Psoas muscle (tissue), 8 donors: ENCODE measurements around the gene PRXL2C. TPM values are rescaled to one million over a fixed set of nuclear protein-coding genes. Genes with fewer than 3 reads are reported as not detected.
"Not testable (repeated sequence)": the region's sequence is repeated elsewhere in the genome, so short reads cannot be mapped to it uniquely, and the experiment has no call there.

Source experiments
- ATAC-seq, 4 donors: fragments of 200-7000 bp; cut with Tn5 transposase; one replicate each; pipeline ENCODE4 v1.9.1; 2020; ENCODE audit warnings: moderate library complexity in 3 of 4, mild to moderate bottlenecking in 2 of 4
- DNase-seq, 2 donors: peaks; one replicate each; pipeline ENCODE4 v3.0.0-alpha.2; 2020
- H3K27ac ChIP-seq: fragments of 200-600 bp; one replicate; pipeline ENCODE4 v1.8.0; 2022
- H3K27me3 ChIP-seq, 3 donors: fragments of 200-600 bp in 1 of 3; one replicate each; pipeline versions ENCODE4 v1.6.1 to v1.8.0; 2013 to 2022; ENCODE audit warnings: low read length in 2 of 3, mild to moderate bottlenecking in 2 of 3, moderate library complexity in 1 of 3; ENCODE audit not compliant: insufficient read depth in 3 of 3
- H3K36me3 ChIP-seq, 2 donors: fragments of 200-600 bp in 1 of 2; one replicate each; pipeline versions ENCODE4 v1.6.1 to v1.8.0; 2013 to 2022; ENCODE audit warnings: low read depth in 1 of 2, mild to moderate bottlenecking in 1 of 2, moderate library complexity in 1 of 2; ENCODE audit not compliant: insufficient read depth in 1 of 2
- H3K4me1 ChIP-seq: fragments of 200-600 bp; one replicate; pipeline ENCODE4 v1.8.0; 2022
- H3K4me3 ChIP-seq: fragments of 200-600 bp; one replicate; pipeline ENCODE4 v1.8.0; 2022; ENCODE audit warnings: mild to moderate bottlenecking
- H3K9me3 ChIP-seq: fragments of 200-600 bp; one replicate; pipeline ENCODE4 v1.8.0; 2022
- WGBS, 3 donors: extraction: QIAGEN DNeasy Blood & Tissue Kit; methylation state at CpG; one replicate each; pipeline versions ENCODE4 v1.1.6 to v1.1.7; 2013; 5-methylcytosine and 5-hydroxymethylcytosine counted together
- intact Hi-C, 2 donors: fragments of 100-400 bp; cut with DNase I; formaldehyde crosslinking; loops; one replicate each; pipeline versions ENCODE4 v1.11.0 to v1.14.2; 2022
- polyA plus RNA-seq, 3 donors: library from polyadenylated mRNA; stranded (reverse); fragments of 200-250 nt; gene quantifications; one replicate each; pipeline ENCODE4 v1.2.3, GENCODE V29; 2013
- total RNA-seq, 4 donors: library from RNA; stranded (reverse); fragmentation: NEBNext Ultra II Directional in 2 of 4; extraction: Animal tissue kit (Norgen Biotek cat#: 25700) in 2 of 4; gene quantifications; one replicate each; pipeline versions ENCODE4 v1.2.1 to v1.2.4, GENCODE V29; 2021 to 2023
- TF ChIP-seq, protein P1 (sequence below): fragments of 200-600 bp; IDR thresholded peaks from one replicate; pipeline ENCODE4 v1.8.0; 2022; ENCODE audit warnings: antibody characterized with exemption
- donor health status: healthy with polysubstance abuse.
- donor health status: DM: no; HTN: no; CAD: no; lungs with moderate emphysema.
- donor health status: Bipolar disorder and iron deficiency.
- donor health status: healthy.
- donor health status: DM: yes; HTN: yes; CAD: no.
- donor health status: DM: no; HTN: no; CAD: no.
- donor health status: DM: no; HTN: no; CAD: no.
- donor health status: DM: yes; HTN: yes; CAD: no.

The PRXL2C gene
- total and polyA plus RNA-seq, 7 donors = 6.2 to 31.3 (median 16.9) TPM

DNA sequence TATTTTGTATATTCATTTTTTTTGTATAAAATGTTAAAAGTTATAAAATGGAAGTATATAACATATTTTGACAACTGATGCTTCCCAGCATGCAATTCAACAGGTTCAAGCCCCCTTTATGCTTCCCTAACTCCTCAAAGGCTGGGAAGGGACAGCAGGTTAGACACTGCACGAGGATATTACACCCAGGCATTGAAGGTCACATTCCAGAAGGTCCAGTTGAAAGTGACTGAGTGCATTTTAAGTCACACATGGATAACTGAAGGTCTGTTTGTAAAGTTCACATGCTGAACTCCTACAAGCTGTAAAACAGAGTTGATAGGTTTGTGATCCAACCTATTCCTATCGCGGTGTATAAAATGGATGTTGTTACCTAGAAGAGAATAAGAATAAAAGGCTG, 13.6 kb downstream of the PRXL2C start:
- H3K9me3 ChIP-seq = no peaks in the 10 kb centered on the region
- ATAC-seq (no peak), DNase-seq (no peak)
- no peaks in the 10 kb centered on the region for H3K27me3 ChIP-seq
- intact Hi-C loops = no loop called here
- WGBS, 3 donors = 62 to 80% (median 65%) methylated on average over 3 of the region's 3 CpGs
- no peak overlapping the region for H3K4me3 ChIP-seq
- TF ChIP-seq, protein P1, sequence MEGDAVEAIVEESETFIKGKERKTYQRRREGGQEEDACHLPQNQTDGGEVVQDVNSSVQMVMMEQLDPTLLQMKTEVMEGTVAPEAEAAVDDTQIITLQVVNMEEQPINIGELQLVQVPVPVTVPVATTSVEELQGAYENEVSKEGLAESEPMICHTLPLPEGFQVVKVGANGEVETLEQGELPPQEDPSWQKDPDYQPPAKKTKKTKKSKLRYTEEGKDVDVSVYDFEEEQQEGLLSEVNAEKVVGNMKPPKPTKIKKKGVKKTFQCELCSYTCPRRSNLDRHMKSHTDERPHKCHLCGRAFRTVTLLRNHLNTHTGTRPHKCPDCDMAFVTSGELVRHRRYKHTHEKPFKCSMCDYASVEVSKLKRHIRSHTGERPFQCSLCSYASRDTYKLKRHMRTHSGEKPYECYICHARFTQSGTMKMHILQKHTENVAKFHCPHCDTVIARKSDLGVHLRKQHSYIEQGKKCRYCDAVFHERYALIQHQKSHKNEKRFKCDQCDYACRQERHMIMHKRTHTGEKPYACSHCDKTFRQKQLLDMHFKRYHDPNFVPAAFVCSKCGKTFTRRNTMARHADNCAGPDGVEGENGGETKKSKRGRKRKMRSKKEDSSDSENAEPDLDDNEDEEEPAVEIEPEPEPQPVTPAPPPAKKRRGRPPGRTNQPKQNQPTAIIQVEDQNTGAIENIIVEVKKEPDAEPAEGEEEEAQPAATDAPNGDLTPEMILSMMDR = no peak
- H3K36me3 ChIP-seq = peaks cover 0 to 55% of the 10 kb centered on the region in 2 donors
- H3K27ac ChIP-seq = no peak overlapping the region
- H3K4me1 ChIP-seq = peaks cover 10% of the 10 kb centered on the region

DNA sequence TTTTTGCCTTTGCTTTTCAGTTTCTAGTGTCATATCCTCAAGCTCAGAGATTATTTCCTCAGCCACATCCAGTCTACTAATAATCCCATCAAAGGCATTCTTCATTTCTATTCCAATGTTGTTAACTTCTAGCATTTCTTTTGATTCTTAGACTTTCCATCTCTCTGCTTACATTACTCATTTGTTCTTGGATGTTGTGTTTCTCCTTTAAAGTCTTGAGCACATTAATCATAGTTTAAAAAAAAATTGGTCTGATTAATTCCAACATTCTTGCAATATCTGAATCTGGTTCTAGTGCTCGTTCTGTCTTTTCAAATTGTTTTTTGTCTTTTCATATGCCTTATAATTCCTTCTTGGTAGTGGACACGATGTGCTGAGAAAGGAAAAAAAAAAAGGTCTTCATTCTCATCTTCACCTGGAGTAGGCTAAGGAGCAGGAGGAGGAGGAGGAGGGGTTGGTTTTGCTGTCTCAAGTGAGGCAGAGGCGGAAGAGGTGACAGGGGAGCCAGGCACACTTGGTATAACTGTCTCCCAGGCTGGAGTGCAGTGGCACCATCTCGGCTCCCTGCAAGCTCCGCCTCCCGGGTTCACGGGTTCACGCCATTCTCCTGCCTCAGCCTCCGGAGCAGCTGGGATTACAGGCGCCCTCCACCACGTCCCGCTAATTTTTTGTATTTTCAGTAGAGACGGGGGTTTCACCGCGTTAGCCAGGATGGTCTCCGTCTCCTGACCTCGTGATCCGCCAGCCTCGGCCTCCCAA, 16.3 kb downstream of the PRXL2C start:
- TF ChIP-seq, protein P1 = no peak
- H3K27me3 ChIP-seq = no peaks in the 10 kb centered on the region
- H3K9me3 ChIP-seq = no peaks in the 10 kb centered on the region
- no peaks in the 10 kb centered on the region for H3K4me1 ChIP-seq
- intact Hi-C loops = no loop called here
- WGBS, 3 donors = 89 to 92% (median 90%) methylated on average over 19 of the region's 19 CpGs
- no peak overlapping the region for H3K27ac ChIP-seq
- ATAC-seq (no peak), DNase-seq (no peak)
- peaks cover 0 to 33% of the 10 kb centered on the region in 2 donors for H3K36me3 ChIP-seq
- H3K4me3 ChIP-seq = no peak overlapping the region

DNA sequence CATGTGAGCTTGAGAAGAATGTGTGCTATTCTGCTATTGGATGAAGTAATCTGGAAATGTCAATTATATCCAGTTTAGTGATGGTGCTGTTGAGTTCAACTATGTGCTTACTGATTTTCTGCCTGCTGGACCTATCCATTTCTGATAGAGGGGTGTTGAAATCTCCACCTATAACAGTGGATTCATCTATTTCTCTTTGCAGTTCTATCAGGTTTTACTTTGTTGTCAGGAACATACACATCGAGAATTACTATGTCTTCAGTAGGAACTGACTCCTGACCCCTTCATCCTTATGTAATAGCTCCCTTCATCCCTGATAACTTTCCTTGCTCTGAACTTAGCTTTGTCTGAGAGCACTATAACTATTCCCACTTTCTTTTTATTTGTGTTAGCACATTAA, 18.7 kb downstream of the PRXL2C start:
- 70 to 80% (median 80%) methylated on average over 1 of the region's 1 CpG for WGBS, 3 donors
- intact Hi-C loops = no loop called here
- ATAC-seq = no peak
- TF ChIP-seq, protein P1 = no peak
- no peak overlapping the region for H3K4me3 ChIP-seq
- no peaks in the 10 kb centered on the region for H3K4me1 ChIP-seq
- peaks cover 0 to 9% of the 10 kb centered on the region in 2 donors for H3K36me3 ChIP-seq
- no peak overlapping the region for H3K27ac ChIP-seq
- H3K9me3 ChIP-seq = no peaks in the 10 kb centered on the region
- H3K27me3 ChIP-seq = no peaks in the 10 kb centered on the region
- no peak for DNase-seq

DNA sequence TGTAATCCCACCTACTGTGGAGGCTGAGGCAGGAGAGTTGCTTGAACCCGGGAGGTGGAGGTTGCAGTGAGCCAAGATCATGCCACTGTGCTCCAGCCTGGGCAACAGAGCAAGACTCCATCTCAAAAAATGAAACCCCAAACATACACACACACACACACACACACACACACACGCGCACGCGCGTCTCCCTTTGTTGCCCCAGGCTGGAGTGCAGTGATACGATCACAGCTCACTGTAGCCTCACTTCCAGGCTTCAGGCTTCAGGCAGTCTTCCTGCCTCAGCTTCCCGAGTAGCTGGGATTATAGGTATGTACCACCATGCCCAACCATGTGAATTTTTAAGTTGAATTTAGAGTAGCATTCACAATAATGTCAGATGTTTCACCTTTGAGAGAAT, 21.5 kb downstream of the PRXL2C start:
- ATAC-seq, H3K27ac ChIP-seq, H3K36me3 ChIP-seq, H3K27me3 ChIP-seq, DNase-seq, intact Hi-C loops, H3K9me3 ChIP-seq, H3K4me3 ChIP-seq, H3K4me1 ChIP-seq: not testable (repeated sequence)
- WGBS, 3 donors = 89 to 93% (median 89%) methylated on average over 8 of the region's 8 CpGs

DNA sequence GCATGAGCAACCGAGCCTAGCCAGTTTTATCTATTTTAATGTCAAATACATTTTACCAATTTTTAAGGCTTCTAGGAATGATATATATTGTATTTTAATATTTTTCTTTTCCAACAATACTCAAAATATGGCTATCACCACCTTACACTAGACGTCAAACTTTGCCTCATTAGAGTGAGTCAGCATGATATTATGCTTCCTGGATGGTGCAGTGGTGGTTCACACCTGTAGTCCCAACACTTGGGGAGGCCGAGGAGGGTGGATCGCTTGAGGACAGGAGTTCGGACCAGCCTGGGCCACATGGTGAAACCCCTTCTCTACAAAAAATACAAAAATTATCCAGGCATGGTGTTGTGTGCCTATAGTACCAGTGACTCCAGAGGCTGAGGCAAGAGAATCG, 28.2 kb downstream of the PRXL2C start:
- H3K27me3 ChIP-seq = peaks cover 0 to 9% (median 0%) of the 10 kb centered on the region in 3 donors
- no peak overlapping the region for H3K27ac ChIP-seq
- TF ChIP-seq, protein P1 = no peak
- 88 to 96% (median 90%) methylated on average over 6 of the region's 6 CpGs for WGBS, 3 donors
- no peaks in the 10 kb centered on the region for H3K9me3 ChIP-seq
- ATAC-seq = no peak
- no peak for DNase-seq
- H3K4me3 ChIP-seq = no peak overlapping the region
- no peaks in the 10 kb centered on the region for H3K4me1 ChIP-seq
- H3K36me3 ChIP-seq = no peaks in the 10 kb centered on the region
- intact Hi-C loops = no loop called here
